DMS 273 treated with DMSO at 0.1 percent for 48 hours (cell line): ENCODE measurements around the gene MRPL2.
"Not testable (repeated sequence)": the region's sequence is repeated elsewhere in the genome, so short reads cannot be mapped to it uniquely, and the experiment has no call there.

ENCODE experiments used
- DNase-seq: peaks from one replicate; lab custom pipeline; 2025; lab: John Stamatoyannopoulos, UW

The MRPL2 gene

DNA sequence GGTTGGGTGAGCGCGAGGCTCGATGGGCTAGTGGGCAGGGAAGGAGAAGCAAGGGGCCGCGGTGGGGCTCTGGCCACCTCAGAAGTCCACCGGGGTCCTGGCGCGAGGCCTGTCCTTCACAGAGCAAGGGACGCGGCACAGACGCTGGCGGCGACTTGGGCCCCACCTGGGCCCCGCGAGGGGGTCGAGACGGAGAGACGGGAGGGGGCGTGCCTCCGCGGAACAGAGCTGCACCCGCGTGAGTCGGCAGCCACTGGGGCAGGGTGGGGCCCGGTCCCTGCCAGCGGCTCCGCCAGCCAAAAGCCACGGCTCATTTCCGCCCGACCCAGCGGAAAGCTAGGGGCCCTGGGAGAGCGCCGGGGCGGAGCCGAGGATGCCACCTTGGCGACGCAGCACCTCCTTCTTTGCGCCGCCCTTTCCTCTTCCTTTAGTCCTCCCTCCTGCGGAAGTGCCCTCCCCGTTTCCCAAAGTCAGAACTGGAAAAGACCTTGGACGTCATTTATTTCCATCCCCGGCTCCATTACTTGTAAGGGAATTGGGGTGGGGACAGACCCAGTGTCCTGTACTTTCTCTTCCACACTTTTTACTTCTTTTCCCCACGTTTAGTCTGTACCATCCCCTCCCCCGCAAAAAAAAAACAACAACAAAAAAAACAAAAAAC lies 5.6 kb downstream of the MRPL2 start, which contains the start of gene CUL7:
CUL7 (minus strand) TSS at position 307 of the 661 bp plus-strand sequence. CDS start 1,063 bp downstream, outside the sequence.
- DNase-seq = peak; percentile 91

DNA sequence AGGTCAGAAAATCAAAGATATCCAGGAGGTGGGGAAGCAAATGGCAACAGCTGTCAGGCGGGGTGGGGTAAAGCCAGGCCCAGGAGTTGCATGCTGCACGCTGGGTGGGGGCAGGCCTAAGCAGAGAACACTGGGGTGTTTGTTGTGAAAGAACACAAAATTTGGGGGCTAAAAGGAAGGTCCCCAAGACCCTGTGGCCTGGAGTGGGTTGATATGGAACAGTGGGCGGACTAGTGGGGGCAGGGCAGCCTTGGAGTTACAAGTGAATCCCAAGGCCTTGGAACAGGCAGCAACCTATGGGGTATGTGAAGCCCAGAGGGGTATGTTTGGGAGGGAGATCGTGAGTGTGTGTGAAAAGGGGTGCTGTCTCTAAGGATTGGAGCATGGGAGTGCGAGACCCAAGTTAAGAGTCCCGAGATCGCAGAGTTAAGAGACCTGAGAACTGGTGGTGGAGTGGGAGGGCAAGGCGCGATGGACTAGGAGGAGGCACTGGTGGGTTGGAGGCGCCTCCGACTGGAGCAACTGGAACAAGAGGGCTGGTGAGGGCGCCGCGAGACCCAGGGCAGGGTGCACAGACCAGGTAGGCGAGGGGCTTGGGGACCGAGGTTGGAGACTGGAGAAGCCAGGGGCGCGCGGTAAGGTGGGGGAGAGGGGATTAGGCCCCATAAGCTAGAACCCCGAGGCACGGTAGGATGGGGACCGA lies 6.2 kb downstream of the MRPL2 start:
- DNase-seq = no peak

DNA sequence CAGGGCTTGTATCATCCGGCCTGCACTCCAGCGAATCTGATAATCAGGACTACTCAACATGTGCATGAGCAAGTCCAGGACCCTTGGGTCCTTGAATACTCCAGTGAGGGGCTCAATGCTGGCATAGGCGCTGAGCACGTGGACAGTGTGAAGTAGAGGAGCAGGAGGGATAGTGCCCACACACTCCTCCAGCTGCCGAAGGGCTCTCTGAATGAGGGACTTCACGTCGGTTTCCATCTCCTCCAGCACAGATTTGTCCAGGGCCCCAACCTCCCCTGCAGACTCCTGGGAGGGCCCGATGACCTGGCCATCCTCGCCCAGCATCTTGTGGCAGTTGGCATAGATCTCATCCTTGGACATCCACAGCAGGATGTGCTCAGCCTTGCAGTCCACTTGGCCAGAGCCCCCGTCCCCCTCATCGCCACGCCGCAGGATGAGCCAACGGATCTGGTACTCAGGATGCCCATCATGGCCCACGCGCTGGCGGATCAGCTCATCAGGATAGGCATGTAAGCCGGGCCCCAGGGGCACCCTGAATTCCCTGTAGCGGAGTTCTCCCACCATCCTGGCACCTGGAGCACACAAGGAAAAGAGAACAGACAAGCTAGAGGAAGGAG lies 6.9 kb downstream of the MRPL2 start:
- DNase-seq = no peak

DNA sequence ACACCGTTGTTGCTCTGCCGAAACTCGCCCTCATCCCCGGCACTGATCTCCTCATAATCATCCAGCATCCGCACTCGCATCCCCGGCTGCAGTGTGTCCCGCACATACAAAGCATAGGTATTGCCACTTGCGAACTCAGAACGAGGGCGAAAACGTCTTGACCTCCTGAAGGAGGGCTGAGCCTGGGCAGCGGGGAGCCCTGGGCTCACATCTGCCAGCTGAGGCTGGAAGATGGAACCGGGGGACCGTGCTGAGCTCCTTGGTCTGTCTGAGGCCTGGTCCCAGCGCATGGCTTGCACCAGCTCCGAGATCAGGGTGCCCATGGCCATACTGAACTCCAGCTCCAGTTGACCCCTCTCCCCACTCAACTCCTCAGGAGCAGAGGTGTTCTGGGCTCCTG lies 8.3 kb downstream of the MRPL2 start:
- no peak for DNase-seq

DNA sequence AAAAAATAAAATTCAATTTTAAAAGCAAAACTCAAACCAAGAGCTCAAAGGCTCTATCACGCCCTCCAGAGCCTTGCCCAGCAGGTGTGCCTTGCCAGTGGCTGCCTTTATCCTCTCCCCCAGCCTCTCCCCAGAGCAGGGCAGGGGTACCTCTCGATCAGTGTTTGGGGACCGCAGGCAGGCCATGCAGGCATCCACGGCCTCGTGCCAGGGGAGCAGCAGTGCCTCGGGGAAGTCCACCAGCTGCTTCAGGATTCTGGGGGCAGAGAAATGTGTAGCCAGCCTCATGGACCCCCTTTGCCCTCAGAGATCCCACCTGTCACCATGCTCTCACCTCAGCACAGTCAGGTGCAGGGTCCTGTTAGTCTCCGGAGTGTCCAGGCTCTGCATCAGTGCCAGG lies 11.2 kb downstream of the MRPL2 start:
- no peak for DNase-seq

DNA sequence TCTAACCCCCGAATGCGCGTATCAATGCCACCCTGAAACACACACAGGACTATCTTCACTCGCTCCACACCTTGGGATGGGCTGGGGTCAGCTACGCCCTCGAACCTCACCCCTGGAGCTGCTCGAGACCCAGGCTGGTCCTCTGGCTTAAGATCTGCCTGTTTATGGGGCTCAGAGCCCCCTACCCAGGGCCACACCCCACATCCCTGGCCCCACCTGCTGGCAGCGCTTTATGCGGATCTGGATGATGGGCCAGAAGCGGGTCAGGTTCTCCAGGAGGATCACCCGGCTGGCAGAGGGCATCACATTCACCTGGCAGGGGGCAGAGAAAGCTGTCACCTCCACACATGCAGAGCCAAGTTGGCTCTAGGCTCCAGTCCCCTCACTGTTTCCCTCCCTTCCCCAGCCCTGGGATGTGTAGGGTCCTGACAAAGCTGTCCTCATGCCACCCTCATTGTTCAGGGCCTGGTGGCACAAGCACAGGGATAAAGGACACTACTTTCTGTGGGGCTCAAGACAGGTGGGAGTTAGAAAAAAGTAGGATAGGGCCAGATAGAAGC lies 13.8 kb downstream of the MRPL2 start:
- no peak for DNase-seq

DNA sequence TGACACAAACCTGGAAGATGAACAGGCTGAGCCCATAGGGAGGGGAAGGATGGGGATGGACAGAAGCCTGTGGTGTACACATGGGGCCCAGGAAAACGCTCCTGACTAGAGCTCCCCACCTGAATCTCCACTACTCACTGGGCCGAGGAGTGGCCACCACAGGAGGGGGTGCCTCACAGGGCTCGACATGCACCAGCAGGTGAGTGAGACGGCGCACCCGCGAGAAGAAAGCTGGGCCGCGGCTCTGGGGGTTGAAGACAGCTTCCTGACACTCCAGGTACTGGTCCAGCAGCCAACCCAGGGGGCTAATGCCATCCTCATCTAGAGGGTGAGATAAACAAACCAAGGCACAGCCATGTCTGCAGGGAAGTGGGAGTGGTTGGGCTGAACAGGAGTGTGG lies 15.9 kb downstream of the MRPL2 start:
- no peak for DNase-seq

DNA sequence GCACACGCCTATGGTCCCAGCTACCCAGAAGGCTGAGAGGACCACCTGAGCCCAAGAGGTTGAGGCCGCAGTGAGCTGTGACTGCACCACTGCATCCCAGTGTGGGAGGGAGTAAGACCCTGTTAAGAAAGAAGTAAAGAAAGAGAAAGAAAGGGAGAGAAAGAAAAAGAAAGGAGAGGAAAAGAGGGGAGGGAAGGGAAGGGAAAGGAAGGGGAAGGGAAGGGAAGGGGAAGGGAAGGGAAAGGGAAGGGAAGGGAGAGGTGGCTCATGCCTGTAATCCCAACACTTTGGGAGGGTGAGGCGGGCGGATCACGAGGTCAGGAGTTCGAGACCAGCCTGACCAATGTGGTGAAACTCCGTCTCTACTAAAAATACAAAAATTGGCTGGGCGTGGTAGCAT lies 17.8 kb downstream of the MRPL2 start:
- not testable (repeated sequence) for DNase-seq

DNA sequence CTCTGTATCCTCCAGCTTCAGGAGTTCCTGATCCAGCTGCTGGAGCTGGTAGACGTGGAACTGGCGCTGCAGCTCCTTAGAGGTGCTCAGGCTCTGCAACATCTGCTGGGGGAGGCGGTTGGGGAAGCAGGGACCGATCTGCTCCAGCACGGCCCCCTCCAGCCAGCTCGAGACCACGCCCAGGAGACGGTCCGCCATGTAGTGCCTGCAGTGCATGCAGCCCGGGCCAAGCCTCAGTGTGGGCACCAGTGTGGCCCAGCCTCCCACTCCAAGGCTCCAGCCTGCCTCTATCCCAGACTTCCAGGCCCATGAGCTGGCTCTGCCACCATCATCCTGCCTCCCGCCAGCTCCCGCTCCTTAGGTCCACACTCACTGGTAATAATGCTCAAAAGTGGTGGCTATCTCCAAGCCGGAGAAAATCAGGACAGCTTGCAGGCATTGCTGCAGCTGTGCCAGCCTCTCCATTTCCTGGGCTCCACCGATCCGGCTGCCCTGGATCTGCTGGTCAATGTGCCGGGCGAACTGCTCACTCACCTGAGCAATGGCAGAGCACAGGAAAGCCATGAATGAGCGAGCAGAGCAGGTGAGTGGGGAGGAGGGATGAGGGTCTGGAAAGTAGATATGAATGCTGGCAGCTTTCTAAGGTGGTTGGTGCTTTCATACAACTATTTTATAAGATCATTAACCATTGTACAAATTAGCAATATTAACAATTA lies 18.5 kb downstream of the MRPL2 start:
- DNase-seq = no peak

DNA sequence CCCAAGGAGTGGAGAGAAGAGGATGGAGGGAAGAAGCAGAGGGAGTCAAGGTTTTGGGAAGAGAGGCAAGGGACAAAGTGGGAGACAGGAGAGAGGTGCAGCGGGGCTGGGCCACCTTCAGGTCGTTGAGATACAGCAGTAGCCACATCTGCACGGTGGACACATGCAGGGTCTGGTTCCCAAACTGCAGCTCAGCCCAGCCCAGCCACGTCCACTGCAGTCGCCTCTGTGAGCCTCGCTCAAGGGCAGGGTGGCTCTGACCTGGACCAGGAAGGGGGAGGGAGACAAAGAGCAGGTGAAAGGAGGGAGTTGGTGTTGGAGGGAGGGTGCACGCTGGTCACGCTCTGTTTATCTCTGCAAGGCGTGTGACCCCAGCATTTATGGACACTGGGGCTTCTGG lies 20.5 kb downstream of the MRPL2 start:
- DNase-seq = no peak

DNA sequence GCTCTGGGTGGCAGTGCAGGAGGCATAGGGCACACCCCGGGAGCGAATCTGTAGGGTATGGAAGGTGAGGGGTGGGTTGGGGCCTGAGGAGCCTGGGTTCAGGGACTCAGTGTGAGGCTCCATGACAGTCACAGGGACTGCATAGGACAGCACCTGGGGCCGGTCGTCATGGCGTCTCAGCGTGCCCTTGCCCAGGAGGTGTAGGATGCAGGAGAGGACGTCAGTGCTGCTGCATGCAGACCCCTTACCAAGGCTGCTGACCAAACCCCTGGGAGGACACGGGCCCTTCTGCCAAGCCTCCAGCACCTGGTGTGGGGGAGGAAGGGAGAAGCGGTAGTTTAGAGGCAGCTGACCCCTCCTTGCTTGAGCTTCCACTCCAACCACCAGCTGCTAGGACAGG lies 21.5 kb downstream of the MRPL2 start:
- DNase-seq = no peak

DNA sequence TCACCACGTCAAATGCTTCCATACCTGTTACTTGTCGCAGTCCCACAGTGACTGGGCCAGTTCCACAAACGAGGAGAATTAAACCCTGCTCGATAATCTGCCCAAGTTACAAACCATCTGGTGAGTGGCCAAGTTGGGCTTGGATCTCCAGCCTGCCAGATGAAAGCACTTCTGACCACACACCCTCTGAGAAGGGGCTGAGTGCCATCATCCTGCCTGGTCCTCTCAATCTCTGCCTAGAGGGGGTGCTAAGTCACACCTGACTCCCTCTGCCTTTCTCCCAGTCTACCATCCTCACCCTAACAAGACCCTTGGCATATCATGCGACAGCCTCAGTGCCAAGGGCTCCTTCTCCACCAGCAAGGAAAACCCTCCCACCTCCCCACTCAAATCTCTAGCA lies 22.0 kb downstream of the MRPL2 start:
- no peak for DNase-seq

DNA sequence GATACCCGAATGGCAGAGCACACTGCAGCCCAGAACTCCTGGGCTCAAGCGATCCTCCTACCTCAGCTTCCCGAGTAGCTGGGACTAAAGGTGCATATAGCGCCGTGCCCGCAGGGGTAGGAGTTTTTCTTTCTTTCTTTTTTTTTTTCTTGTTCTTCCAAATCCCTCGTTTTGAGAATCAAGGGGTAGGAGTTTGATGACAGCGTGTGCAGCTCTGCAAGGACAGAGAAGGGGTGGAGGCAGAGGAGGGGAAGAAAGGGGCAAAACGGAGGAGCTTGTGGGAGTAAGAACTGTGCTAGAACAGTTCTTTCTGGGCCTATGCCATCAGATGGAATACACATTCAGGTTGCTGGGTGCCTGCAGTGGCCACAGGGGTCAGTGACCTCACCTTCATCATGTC lies 22.5 kb downstream of the MRPL2 start:
- no peak for DNase-seq

DNA sequence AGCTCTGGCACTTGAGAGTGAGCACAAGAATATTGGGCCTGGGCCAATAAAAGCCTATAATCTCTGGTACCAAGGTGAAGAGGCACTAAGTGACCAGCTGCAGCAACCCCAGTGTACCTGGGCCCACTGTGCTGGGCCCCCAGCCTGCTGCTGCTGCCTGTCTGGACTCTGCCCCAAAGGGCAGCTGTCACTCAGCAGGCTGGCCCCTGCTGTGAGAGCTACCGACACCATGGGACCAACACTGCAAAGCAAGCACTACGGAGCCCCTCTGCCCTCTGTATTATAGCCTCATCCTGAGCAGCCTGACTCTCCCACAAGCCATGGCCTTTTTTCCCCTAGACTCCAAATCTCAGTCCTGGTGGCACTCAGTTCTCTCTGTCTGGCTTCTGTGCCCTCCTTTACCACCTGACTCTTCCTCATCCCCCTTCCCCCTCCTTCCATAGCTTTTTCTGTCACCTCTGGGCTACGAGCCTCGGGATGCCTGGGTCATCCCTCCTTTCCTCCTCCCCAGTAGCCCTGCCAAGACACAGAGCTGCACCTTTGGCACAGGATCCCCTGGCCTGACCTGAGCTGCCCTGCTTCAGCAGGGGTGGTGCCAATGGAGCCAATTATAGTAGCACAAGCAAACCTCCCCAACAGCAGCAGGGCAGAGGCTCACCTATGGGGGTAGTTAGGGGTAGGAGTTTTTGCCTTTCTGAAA lies 23.6 kb downstream of the MRPL2 start:
- DNase-seq = no peak

DNA sequence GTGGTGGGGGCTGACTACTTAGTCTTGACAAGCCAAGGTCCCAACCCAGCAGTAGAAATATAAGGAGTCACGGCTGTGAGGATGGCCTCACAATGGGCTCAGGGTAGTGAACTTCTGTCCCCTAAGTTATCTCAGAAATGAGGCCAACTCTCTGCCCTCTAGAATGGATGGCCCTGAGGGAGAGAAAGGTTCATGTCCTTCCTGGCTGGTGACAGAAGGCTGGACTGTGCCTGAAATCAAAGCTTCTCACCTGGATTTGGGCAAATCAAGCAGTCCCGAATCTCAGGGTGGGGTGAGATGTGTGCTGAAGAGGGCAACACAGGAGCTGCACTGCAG lies 25.1 kb downstream of the MRPL2 start:
- no peak for DNase-seq

DNA sequence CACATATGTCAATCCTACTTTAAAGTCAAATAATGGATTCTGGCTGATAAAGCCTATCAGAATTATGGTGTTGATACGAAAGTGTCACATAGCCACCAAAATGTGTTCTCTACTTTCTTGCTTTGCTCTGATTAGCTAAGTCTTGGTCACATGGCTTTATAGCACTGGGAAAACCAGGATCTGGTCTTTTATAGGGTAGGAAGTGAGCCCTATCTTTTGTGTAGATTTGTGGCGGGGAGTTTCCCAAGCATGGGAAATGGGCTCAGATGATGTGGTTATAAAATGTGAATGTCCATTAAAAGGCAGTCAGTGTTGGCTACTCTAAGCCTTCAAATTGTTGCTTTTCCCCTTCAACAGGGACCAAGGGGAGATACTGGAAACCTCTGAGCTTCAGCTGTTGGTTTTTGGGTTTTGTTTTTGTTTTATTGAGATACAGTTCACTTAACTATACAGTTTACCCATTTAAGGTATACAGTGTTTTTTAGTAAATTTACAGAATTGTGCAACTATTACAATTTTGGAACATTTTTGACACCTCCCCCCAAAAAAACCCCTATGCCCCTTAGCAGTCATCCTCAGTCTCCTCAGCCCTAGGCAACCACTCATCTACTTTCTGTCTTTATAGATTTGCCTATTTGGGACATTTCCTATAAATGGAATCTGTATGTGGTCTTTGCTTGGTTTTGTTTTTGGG lies 25.6 kb downstream of the MRPL2 start:
- DNase-seq = no peak

DNA sequence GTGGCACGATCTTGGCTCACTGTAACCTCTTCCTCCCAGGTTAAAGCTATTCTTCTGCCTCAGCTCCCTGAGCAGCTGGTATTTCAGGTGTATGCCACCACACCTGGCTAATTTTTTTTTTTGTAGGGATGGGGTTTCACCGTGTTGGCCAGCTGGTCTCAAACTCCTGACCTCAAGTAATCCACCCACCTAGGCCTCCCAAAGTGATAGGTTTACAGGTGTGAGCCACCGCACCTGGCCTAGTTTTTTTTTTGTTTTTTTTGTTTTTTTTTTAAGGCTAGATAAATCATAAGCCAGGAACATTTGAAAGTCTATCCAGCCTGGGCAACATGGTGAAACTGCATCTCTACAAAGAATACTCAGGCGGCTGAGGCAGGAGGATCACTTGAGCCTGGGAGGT lies 26.9 kb downstream of the MRPL2 start:
- DNase-seq = no peak

DNA sequence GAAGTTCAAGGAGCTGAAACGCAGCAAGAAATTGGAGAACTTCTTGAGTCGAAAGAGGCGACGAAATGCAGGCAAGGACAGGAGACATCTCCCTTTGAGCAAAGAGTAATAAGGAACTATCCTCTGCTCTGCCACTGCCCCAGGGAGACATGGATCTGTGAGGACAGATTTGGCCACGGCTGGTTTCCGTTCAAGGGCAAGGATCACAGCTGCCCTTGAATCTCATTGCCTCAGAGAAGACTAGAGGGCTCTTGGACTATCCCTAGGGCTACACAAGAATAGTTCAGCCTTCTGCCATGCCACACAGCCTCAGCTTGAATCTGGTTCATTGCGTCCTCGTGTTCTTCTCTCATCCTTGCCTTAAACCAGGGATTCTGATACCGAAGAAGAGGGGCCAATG lies 30.1 kb downstream of the MRPL2 start:
- no peak for DNase-seq

DNA sequence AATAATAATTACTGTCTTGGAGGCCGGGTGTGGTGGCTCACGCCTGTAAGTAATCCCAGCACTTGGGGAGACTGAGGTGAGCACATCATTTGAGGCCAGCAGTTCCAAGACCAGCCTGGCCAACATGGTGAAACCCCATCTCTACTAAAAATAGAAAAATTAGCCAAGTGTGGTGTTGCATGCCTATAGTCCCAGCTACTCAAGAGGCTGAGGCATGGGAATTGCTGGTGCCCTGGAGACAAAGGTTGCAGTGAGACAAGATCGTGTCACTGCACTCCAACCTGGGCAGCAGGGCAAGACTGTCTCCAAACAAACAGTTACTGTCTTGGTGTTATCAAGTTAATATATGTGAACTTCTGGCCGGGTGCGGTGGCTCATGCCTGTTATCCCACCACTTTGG lies 32.9 kb downstream of the MRPL2 start:
- DNase-seq = no peak

DNA sequence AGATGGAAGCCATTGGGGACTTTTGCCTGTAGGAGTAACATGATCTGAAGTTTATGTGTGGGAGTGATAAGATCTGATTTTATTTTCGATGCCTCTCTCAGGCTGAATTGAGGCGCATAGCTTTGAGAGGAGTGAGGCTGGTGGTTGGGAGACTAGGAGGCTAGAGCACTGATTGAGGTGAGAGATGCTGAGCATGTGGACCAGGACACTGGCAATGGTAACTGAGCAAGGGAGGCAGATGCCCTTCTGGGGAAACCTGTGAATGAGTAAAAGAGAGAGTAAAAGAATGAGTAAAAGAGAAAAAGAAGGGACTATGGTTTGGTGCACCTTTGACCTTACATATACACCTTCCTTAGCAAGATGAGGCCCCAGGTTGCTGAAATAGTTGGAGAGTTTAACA lies 34.8 kb downstream of the MRPL2 start:
- no peak for DNase-seq

DNA sequence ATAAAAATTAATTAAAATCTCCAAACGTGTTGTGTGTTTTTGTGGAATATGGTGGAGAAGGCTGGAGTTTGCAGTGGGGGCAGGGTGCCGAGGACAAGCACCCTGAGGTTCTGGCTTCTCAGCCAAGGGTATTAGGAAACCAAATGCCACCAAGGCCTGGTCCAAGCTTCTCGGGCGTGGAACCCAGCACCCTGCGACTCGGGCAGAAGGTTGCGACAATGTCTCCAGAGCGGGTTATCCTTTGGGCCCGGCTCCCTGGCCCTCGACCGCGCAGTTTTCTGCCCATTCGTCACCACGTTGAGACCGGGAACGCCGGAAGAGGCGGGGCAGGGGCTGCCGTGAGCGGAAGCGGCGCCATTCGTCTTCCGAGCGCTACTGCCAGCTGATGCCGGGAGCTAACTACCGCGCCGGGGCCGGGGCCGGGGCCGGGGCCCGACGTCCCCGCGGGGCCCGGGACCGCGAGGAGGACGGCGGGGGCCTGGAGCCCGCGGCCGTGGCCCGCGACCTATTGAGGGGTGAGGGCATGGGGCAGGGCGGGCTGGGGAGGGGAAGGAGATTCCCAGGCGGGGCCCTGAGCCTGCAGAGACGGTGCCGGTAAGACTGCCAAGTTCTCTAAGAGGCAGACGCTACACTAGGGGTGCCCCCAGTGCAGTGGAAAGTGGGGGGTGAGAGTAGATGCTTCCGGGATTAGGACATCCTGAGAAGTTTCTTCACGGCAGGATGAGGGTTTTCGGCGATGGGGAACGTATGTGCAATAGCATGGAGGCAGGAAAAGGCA lies 37.8 kb downstream of the MRPL2 start, which contains the start of gene RRP36:
RRP36 (plus strand) TSS at position 354 of the 778 bp plus-strand sequence; CDS start at position 386, 32 bp downstream.
- DNase-seq = peak; percentile 46
